Activated CD4-positive, CD25-positive, alpha-beta regulatory T cell treated with anti-CD3 and anti-CD28 coated beads, Interleukin-2, amount 50 U/mL, for 72 hours (primary cell): Measurements from ENCODE around the gene GFER.
"Not testable (repeated sequence)": the region's sequence is repeated elsewhere in the genome, so short reads cannot be mapped to it uniquely, and the experiment has no call there.

Experiments used
- DNase-seq: peaks from one replicate; pipeline ENCODE4 v3.0.0; 2021

Gene GFER

DNA sequence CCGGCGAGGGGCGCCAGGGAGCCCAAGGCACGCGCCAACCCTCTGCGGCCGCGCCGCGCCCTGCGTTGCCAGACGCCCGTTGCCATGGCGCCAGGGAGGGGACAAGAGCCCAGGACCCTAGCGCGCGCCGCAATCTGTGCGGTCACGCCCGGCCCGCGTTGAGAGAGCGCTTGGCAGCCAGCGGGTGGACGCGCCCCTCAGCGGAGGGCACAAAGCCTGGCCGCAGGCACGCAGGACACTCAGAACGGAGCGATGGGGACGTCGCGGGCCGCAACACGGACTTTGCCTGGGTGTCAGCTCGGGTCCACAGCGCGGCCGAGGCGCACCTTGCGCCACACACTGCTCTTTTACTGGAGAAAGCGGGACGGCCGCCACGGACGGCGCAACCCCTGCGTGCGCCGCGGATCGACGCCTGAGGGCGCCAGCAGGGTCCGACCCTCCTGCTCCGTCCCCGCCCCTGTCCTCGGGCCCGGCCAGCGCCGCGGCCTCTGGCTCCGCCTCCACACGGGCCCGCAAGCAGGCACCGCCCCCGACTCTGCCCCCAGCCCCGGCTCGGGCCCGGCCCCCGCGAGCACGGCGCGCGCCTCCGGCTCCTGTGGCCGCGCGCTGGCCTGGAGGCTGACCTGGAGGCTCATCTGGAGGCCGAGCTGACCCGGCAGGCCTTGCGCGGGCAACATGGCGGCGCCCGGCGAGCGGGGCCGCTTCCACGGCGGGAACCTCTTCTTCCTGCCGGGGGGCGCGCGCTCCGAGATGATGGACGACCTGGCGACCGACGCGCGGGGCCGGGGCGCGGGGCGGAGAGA, at the start of gene GFER:
TSS of gene GFER (plus strand) at position 650 of the 803 bp plus-strand sequence. CDS start at position 676, 26 bp downstream.
- DNase-seq = peak; percentile 80

DNA sequence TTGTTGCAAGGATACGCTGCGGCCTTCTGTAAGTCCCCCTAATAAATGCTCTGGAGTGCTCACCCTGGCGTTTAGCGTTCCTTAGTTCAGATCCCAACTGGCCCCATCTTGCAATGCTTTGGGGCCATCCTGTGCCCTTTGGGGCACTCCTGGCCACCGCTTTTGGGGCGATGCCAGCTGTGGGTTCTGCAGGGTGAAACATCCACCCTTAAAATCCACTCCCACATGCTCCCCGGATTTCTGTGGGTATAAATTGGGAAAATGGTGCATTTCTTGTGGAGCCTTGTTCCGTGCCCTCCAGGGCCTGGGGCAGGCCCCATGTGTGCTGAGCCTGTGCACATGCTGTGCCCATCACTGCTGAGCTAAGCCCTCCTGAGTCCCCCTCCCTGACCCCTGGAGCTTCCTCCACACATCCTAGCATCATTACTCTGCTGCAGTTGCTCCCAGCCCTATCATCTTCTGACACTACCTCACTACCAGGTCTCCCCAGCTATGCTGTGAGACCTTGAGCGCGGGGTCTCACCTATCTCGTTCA, 47.0 kb upstream of the GFER start:
- no peak for DNase-seq

DNA sequence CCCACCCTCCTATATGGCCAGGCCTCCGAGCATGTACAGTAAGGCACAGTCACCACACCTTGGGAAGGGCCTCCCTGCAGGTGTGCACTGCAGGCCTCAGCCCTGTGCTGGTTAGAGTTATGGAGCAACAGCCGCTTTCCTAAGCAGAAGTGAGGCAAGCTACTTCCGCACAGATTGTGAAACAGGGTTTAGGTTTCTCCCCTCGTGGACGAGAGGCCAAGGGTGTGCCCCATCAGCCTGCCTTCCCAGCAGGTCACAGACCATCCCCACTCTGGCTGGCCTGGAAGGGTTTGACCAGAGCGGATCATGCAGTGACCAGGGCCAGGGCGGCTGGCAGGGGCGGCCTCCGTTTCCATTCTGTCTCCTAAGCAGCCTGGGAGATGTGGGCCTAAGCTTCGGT, 45.7 kb upstream of the GFER start:
- no peak for DNase-seq

DNA sequence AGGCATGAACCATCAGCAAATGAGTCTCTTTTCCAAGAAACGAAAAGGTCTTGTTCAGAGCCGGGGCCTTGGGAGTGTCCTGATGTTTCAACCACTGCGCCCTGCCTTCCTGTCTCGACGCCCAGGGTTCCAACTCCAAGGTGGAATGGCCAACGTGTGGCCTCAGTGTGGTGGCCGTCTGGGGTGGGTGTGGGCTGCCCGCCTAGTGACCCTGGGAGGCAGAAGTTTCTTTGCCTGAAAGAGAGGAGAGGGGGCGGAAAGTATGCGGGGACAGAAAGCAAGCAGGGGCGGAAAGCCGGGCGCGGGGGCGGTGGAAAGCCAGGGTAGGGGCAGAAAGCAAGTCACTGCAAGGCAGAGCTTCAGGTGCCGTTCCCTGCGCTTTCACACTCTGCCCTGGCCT, 45.1 kb upstream of the GFER start:
- no peak for DNase-seq

DNA sequence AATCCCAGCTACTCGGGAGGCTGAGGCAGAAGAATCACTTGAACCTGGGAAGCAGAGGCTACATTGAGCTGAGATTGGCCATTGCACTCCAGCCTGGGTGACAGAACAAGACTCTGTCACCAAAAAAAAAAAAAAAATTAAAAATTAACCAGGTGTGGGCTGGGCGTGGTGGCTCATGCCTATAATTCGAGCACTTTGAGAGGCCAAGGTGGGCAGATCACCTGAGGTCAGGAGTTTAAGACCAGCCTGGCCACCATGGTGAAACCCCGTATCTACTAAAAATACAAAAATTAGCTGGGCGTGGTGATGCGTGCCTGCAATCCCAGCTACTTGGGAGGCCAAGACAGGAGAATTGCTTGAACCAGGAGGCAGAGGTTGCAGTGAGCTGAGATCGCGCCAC, 44.2 kb upstream of the GFER start:
- not testable (repeated sequence) for DNase-seq

DNA sequence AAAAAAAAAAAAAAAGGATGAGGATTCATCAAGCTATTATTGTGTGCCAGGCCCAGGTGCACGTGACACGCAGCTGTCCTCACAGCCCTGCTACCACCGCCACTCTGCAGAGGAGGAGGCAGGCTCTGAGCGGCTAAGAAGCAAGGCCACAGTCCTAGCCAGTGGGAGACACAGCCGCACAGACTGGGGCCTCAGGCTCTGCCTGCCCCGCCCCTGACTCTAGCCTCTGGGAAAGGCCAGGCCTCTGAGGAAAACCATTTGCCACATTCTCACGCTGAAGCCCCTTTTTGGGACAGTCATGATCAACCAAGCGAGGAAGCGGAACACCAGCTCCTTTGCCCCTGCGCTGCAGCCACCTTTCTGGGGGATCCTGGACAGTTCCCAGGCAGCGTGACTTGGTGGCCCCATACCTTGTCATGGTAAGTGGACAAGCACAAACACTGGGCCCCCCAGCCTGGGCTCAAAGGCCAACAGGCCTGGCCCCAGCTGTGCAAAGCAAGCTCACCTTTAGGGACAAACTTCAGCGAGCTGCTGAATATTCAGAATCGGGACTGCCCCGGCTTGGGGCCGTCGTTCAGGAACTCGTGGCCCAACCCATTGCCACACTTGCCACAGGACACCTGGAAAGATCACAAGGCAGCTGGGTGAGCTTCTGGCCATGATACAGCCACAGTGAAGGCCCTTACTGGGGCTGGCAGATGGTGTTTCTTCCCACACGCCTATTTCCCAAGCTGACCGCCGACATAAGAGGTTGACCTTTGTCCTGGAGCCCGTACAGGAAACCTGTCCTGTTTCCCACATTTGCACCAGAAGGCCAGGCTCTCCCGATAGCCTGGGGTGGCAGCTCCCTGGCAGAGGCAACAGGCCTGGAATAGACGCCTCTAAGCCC, 43.5 kb upstream of the GFER start:
- no peak for DNase-seq

DNA sequence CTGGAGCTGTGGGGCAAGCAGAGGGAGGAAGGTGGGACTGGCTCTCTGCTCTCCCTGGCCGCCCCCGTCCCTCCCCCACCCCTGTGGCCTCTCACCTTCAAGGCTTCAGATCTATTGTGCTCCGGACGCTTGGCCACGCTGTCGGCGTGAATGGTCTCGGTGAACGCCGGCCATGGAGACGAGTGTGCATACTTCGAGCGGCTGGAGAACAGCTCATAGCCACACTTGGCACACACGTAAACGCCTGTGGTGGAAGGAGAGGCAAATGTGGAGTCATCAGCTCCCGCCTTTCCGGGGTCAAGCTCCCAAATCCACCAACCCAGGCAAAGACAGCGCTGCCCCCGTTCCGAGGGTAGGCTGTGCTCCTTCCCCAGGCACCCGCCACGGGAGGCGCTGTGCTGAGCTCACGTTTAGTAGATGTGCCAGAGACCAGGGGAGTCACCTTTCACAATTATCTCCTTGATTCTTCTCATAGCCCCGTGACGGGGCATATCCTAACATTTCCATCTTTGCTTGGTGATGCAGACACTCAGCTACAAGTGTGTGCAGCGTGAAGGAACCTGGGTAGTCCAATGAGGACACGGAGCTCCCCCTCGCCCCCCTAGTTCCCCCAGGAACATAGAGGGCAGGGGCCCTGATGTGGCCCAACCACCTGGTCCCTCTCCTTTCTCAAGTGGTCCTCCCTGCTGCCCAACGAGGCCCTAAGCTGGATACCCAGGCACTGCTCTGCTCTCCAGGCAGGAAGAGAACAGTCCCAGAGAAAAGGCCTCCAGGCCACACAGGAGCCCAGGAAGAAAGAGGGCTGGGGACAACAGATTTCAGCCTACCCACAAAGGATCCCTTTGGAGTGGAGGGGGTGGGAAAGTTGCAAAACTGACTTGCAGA, 42.6 kb upstream of the GFER start:
- DNase-seq = no peak

DNA sequence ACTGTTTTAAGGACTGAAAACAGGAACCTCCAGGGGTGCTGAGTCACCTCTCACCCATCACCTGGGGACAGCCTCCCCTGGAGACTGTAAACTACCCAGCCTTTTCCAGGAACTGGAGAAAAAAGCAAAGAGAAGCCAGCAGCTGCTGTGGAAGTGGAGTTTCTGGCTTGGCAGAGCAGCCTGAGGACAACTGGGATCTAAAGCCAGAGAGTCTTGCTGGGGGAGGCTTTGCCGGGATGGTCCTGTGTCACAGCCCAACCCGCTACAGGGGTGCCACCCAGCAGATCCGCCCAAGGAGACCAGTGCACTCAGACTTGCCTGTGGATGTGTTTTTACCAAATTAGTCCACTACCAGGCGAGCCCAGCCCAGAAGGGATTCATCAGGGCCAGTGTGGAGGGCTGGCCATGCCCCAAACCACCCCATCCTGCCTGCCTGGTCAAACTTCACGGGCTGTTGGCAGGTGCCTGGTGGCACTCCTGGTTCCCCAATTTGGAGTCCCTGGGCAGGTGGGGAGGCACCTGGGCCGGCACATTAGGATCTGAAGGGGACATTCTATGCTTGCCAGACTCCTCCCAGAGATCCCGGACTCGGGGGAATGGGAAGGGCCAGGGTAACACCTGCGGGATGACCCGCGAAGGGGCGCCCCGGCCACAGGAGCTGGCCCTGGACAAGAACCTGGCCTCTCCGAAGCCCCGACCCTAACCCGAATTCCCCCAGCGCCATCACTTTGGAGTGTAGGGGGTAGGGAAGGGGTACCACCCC, 41.8 kb upstream of the GFER start:
- no peak for DNase-seq

DNA sequence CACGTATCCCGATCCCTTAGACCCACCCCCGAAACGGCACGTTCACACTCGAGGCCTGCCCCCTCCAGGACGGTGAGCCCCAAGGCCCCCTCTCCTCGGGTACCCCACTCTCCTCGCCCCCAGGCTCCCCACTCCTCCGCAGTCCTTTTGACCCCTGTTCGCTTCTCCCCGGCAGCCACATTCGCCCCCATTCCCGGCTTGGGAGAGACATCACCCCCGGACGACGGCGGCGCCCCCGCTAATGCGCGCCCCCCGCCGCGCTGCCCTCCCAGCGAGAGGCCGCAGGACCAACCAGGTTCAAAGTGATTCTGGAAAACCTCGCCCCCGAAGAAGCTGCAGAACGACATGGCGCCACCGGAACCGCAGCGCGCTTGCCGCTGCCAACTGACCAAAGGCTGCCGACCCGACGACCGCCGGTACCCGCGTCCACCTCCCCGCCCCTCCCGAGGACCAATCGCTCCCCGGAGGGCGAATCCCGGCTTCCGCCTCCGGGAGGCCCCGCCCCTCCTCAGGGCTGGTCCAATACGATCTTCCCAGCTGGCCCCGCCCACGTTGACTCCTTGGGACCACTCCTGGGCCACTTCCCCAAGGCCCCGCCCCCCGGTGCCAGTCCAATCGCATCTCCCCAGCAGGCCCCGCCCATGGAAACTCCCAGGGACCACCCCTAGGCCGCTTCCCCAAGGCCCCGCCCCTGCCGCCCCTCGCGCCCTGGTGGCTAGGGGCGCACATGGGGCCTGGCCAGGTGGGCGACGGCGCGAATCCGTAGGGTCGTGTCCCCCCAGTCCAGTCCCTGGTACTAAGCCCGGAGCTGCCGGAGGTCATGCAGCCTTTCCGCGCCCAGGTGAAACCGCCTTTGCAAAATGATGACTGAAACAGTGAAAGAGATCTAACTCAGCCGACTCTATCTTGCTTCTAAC, 40.9 kb upstream of the GFER start, which contains the start of gene MSRB1:
TSS of gene MSRB1 (minus strand) at position 390 of the 917 bp plus-strand sequence. CDS start at position 347, 43 bp downstream.
- peak; percentile 99 for DNase-seq

DNA sequence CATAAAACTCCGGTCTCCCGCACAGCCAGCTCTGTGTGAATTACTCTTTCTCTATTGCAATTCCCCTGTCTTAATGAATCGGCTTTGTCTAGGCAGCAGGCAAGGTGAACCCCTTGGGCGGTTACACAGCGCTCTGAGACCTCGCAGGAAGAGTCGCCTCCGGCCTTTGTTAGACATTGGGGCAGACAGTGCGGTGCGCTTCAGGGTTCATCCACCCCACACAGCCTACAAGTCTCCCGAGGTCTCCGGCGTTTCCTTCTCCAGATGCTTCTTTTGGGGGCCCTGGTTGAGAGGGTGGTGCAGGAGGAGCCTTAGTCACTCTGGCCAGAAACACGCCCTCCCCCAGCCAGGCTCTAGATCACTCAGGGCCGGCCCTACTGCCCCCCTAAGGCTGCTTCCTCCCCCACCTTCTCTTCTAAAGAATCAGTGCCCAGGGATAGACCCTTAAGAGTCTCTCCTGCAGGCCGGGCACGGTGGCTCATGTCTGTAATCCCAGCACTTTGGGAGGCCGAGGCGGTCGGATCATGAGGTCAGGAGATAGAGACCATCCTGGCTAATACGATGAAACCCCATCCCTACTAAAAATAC, 39.3 kb upstream of the GFER start:
- no peak for DNase-seq

DNA sequence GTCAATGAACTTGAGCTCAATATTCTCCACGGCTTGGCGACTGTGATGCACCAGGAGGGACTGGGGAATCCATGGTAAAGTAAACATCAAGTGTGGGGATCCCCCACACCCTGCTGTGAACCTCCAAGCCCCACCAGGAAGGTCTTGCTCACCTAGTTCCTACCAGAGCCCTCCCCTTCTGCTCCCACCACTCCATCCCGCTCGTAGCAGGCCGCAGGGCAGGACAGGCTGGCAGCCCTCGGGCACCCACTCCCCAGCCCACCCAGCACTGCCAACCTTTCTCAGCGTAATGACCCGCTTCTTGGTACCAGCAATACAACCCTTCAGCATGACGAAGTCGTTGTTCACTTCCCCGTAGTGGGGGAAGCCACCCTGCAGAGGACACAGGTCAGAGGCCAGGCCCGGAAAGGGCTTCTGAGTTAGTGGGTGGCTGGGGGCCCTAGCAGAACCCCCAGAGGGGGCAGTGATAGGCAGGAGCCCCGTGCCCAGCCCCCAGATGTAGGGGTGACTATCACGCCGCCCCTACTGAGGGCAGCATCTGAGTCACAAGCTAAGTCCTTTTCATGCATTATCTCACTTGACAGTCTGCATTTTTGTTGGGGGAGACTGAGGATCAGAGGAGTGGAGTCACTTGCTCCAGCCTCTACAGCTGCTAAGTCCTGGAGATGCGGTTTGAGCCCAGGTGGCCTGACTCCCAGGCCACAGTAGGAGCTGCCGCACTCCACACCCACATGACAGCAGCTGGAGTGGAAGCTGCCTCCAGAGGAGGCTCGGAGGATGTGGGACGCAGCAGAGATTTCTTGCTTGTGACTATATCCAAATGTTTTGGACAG, 38.2 kb upstream of the GFER start:
- no peak for DNase-seq

DNA sequence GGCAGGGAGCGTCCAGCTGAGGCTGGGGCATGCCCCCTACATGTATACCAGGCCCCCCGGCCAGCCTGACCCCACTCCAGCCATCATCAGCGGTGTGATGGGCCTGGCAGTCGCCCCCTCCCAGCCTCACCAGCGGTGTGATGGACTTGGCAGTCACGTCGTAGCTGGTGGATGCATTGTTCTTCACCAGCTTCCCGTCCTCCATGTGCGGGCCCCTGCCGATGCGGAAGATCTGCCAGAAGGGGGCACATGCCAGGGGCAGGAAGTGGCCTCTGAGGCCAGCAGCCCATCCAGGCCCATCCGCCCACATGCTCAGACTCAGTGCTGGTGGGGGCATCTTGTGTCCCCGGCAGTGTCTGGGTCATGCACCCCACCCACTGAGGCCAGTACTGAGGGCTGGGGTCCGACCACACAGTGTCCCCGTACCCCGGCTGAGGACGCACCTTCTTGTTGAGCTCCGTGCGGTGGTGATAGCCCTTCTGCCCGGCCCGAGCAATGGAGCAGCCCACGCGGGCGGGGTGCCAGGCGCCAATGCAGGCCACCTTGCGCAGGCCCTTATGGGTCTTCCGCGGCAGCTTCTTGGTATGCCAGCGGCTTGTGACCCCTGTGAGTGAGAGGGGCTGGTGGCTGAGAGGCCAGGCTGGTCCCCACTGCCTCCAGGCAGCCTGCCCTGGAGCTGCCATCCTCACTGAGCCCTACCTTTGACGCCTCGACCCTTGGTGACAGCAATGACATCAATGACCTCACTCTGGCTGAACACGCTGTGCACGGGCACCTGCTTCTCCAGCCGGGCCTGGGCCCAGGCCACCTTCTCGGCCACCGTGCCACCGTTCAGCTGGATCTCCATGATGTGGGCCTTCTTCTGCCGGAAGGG, 37.3 kb upstream of the GFER start:
- no peak for DNase-seq

DNA sequence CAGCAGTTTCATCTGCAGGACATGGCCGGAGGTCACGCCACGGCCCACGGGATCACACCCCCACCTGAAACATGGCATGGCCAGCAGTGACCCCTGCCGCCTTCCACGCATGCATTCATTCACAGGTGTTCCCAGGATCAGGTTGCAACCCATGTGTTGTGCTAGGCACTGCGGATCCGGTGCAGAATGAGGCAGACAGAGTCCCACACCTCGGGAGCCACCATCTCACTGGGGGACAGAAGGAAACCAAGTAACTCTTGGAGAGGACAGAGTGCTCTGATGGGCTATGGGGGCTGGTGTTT, 36.7 kb upstream of the GFER start:
- DNase-seq = no peak

DNA sequence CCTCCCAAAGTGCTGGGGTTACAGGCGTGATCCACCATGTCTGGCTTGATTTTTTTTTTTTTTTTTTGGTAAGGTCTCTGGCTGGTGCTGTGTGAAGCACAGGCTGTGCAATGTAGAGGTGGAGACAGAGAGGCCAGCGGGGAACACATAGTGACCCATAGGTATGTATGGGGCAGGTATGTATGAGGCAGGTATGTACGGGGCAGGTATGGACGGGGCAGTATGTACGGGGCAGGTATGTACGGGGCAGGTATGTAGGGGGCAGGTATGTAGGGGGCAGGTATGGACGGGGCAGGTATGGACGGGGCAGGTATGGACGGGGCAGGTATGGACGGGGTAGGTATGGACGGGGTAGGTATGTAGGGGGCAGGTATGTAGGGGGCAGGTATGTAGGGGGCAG, 34.5 kb upstream of the GFER start:
- DNase-seq = no peak

DNA sequence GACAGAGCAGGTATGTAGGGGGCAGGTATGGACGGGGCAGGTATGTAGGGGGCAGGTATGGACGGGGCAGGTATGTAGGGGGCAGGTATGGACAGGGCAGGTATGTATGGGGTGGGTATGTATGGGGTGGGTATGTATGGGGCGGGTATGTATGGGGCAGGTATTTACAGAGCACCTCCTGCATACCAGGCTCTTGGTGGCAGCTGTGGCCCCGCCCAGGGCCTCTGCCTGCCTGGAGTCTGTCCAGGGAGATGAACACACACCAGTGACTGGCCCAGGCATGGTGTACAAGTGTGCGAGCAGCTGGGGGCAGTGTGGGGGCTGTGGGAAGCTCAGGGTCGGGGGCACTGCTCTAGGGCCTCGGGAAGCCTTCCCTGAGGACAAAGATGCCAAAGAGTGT, 33.9 kb upstream of the GFER start:
- DNase-seq = no peak

DNA sequence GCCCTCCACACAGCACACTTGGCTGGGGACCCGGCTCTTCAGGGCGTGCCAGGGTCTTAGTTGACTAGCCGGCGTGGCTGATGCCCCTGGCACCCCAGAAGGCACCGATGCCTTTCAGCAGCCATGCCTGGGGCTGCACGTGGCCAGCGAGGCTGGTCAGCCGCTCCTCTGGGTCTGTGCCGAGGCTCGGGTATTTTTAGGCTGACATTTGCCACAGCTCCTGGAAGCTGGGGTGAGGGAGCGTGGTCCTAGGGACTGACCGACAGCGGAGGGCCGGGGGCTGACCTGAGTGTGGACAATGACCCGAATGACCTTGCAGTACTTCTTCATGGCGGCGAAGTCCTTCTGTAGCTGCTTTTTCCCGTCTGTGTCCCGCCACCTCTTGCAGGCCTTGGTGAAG, 33.4 kb upstream of the GFER start:
- DNase-seq = no peak

DNA sequence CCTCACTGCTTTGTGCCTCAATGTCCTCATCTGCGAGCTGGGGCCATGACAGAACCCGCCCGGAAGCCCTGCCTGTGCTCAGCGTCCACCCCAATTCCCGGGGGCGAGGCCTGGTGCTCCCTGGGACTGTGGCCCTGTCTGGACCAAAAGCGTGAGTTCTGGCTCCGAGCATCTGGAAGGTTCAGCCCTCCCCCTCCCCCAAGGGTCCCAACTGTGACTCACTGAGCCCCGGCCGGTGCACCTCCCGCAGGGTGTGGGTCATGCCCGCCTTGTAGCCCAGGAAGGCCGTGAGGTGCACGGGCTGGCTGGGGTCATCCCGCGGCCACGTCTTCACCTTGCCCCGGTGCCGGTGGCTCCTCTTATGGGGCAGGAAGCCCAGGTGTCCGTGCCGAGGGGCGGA, 30.3 kb upstream of the GFER start:
- no peak for DNase-seq

DNA sequence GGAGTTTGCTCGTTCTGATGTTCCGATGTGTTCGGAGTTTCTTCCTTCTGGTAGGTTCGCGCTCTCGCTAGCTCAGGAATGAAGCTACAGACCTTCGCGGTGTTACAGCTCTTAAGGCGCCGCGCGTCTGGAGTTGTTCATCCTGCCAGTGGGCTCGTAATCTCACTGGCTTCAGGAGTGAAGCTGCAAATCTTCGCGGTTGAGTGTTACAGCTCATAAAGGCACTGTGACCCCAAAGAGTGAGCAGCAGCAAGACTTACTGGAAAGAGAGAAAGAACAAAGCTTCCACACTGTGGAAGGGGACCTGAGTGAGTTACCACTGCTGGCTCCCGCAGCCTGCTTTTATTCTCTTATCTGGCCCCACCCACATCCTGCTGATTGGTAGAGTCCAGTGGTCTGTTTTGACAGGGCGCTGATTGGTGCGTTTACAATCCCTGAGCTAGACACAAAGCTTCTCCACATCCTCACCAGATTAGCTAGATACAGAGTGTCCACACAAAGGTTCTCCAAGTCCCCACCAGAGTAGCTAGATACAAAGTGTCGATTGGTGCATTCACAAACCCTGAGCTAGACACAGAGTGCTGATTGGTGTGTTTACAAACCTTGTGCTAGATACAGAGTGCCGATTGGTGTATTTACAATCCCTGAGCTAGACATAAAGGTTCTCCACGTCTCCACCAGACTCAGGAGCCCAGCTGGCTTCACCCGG, 26.4 kb upstream of the GFER start:
- not testable (repeated sequence) for DNase-seq
